HepG2 (cell line): Measurements from ENCODE around the gene CACNB4. TPM values are rescaled to one million over a fixed set of nuclear protein-coding genes. Genes with fewer than 3 reads are reported as not detected.
A peak's percentile ranks its signal among the peaks of the same experiment; 100 is the strongest.

ENCODE experiments used
- AGO1 ChIP-seq: fragments of 200-400 bp; formaldehyde crosslinking; IDR thresholded peaks from 2 replicates; pipeline ENCODE4 v1.6.1; 2017; ENCODE audit warnings: mild to moderate bottlenecking, low read depth, low read length, moderate library complexity; ENCODE audit not compliant: poor library complexity, severe bottlenecking
- E2F1 ChIP-seq: sonication (generic); formaldehyde crosslinking; IDR thresholded peaks from 2 replicates; pipeline ENCODE4 v1.5.0; 2020; ENCODE audit warnings: missing genetic modification reagents
- EZH2 ChIP-seq: conservative IDR thresholded peaks from 2 replicates; pipeline ENCODE4 v1.6.1; 2012; ENCODE audit warnings: mild to moderate bottlenecking, low read depth, low read length, moderate library complexity
- HDAC1 ChIP-seq: sonication (generic); formaldehyde crosslinking; IDR thresholded peaks from 2 replicates; pipeline ENCODE4 v1.5.1; 2020; ENCODE audit warnings: mild to moderate bottlenecking, missing genetic modification reagents
- MBD4 ChIP-seq: IDR thresholded peaks from 2 replicates; pipeline ENCODE4 v1.6.1; 2012; ENCODE audit warnings: low read length, inconsistent platforms, borderline replicate concordance
- MTA1 ChIP-seq: sonication (generic); formaldehyde crosslinking; IDR thresholded peaks from 2 replicates; pipeline ENCODE4 v1.4.0; 2020; ENCODE audit warnings: missing genetic modification reagents, mild to moderate bottlenecking, borderline replicate concordance
- PITX1 ChIP-seq: sonication (generic); formaldehyde crosslinking; IDR thresholded peaks from 2 replicates; pipeline ENCODE4 v1.5.1; 2020; ENCODE audit warnings: mild to moderate bottlenecking, missing genetic modification reagents
- THAP11 ChIP-seq: IDR thresholded peaks from 2 replicates; pipeline ENCODE4 v1.6.1; 2016; ENCODE audit warnings: missing biosample characterization, missing genetic modification reagents
- ZBTB44 ChIP-seq: sonication (generic); formaldehyde crosslinking; IDR thresholded peaks from 2 replicates; pipeline ENCODE4 v1.4.0; 2020; ENCODE audit warnings: missing genetic modification reagents
- ZNF138 ChIP-seq: sonication (generic); formaldehyde crosslinking; IDR thresholded peaks from 2 replicates; pipeline ENCODE4 v1.5.0; 2020; ENCODE audit warnings: mild to moderate bottlenecking, low read depth, missing genetic modification reagents
- ZNF234 ChIP-seq: sonication (generic); formaldehyde crosslinking; conservative IDR thresholded peaks from 2 replicates; pipeline ENCODE4 v1.5.1; 2020; ENCODE audit warnings: mild to moderate bottlenecking, missing genetic modification reagents
- ZNF280B ChIP-seq: sonication (generic); formaldehyde crosslinking; IDR thresholded peaks from 2 replicates; pipeline ENCODE4 v1.5.0; 2020; ENCODE audit warnings: missing genetic modification reagents, mild to moderate bottlenecking, borderline replicate concordance
- ZNF432 ChIP-seq: sonication (generic); formaldehyde crosslinking; IDR thresholded peaks from 2 replicates; pipeline ENCODE4 v1.5.0; 2020; ENCODE audit warnings: missing genetic modification reagents, mild to moderate bottlenecking, borderline replicate concordance
- ZNF574 ChIP-seq: sonication (generic); formaldehyde crosslinking; IDR thresholded peaks from 2 replicates; pipeline ENCODE4 v1.4.0; 2020; ENCODE audit warnings: missing genetic modification reagents
- ZNF7 ChIP-seq: IDR thresholded peaks from 2 replicates; pipeline ENCODE4 v1.6.1; 2016; ENCODE audit warnings: missing biosample characterization, missing genetic modification reagents
- ZNF720 ChIP-seq: sonication (generic); formaldehyde crosslinking; IDR thresholded peaks from 2 replicates; pipeline ENCODE4 v1.4.0; 2020; ENCODE audit warnings: missing genetic modification reagents
- ZNF747 ChIP-seq: sonication (generic); formaldehyde crosslinking; IDR thresholded peaks from 2 replicates; pipeline ENCODE4 v1.8.1; 2023; ENCODE audit warnings: missing genetic modification reagents, mild to moderate bottlenecking, borderline replicate concordance
- ZNF788 ChIP-seq: sonication (generic); formaldehyde crosslinking; IDR thresholded peaks from 2 replicates; pipeline ENCODE4 v1.5.0; 2020; ENCODE audit warnings: mild to moderate bottlenecking, missing genetic modification reagents, borderline replicate concordance
- polyA plus RNA-seq, 8 experiments: library from polyadenylated mRNA; depleted of rRNA in 3 of 8; stranded (reverse) in 7 of 8; unstranded in 1 of 8; fragments of >200 nt; fragmentation: Illumina TruSeq in 4 of 8; extraction: Trizol in 4 of 8; gene quantifications; 2 replicates each; pipeline versions ENCODE4 v1.2.1 to v1.2.3, GENCODE V29; 2011 to 2016; ENCODE audit warnings: low read depth in 4 of 8, missing spikeins in 1 of 8, mixed read lengths in 1 of 8; ENCODE audit not compliant: insufficient read depth in 1 of 8
- total RNA-seq, 5 experiments: library from RNA; depleted of rRNA; stranded (reverse); fragments of >200 nt; fragmentation: Illumina TruSeq; extraction: Trizol; gene quantifications; 2 replicates each; pipeline ENCODE4 v1.2.3, GENCODE V29; 2016; ENCODE audit warnings: low read depth in 1 of 5

Gene CACNB4
- total and polyA plus RNA-seq, 2 of the 13 experiments (the other 11 are each of a cell fraction or from before 2014, with no cell fraction given): 5.1 to 14.3 TPM

GRCh38 chr2:151828143-151828889 is 270.5 kb downstream of the CACNB4 start, which contains the start of gene ARL5A (continued):
- TF ChIP-seq EZH2 (no peak), ZNF7 (CRISPR knock-in tag) (no peak), ZNF788 (CRISPR knock-in tag) (peak; percentile 83; the same call in 1 of the 2 replicates), PITX1 (CRISPR knock-in tag) (no peak), ZNF720 (no peak), E2F1 (CRISPR knock-in tag) (no peak; the same call in 1 of the 2 replicates), ZNF280B (CRISPR knock-in tag) (no peak), THAP11 (CRISPR knock-in tag) (peak; percentile 86), ZNF574 (CRISPR knock-in tag) (peak; percentile 92), MTA1 (CRISPR knock-in tag) (peak; percentile 69), ZNF747 (CRISPR knock-in tag) (0 out of 2 replicates have a peak, but pooled peaks have one; percentile 54), AGO1 (peak; percentile 67), HDAC1 (CRISPR knock-in tag) (peak; percentile 68), MBD4 (no peak), ZNF138 (CRISPR knock-in tag) (peak; percentile 65; the same call in 1 of the 2 replicates), ZNF432 (CRISPR knock-in tag) (no peak), ZNF234 (CRISPR knock-in tag) (no peak), ZBTB44 (CRISPR knock-in tag) (peak; percentile 62; the same call in 1 of the 2 replicates)
